Measurements from ENCODE around the gene ITGAD.

Gene ITGAD

DNA sequence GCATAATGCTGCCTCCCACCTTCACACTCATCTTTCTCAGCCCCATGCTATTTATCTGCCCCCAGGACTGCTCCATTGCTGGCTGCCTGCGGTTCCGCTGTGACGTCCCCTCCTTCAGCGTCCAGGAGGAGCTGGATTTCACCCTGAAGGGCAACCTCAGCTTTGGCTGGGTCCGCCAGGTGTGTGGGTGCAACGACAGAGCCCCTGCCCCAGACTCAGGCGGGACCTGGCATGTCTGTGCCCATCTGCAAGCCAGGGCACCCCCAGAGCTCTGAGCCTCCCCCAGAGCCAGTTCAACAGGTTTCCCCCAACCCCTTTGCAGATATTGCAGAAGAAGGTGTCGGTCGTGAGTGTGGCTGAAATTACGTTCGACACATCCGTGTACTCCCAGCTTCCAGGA is 12.9 kb upstream of the ITGAD start:
- H3K9ac ChIP-seq (ENCODE audit: low read length), result no peak overlapping the region
- no peaks in the 10 kb centered on the region for H3K9me3 ChIP-seq (ENCODE audit: insufficient read depth, low read length)
- H3K4me3 ChIP-seq (ENCODE audit: insufficient read depth, low read length, poor library complexity, severe bottlenecking), result no peak overlapping the region
- H3K9me2 ChIP-seq (replicated peaks; ENCODE audit: insufficient read depth, low read length), result no peaks in the 10 kb centered on the region
- no peak for TF ChIP-seq EZH2phosphoT487 (conservative IDR thresholded peaks at IDR 0.05; ENCODE audit: low read length)
- TF ChIP-seq, protein P1, sequence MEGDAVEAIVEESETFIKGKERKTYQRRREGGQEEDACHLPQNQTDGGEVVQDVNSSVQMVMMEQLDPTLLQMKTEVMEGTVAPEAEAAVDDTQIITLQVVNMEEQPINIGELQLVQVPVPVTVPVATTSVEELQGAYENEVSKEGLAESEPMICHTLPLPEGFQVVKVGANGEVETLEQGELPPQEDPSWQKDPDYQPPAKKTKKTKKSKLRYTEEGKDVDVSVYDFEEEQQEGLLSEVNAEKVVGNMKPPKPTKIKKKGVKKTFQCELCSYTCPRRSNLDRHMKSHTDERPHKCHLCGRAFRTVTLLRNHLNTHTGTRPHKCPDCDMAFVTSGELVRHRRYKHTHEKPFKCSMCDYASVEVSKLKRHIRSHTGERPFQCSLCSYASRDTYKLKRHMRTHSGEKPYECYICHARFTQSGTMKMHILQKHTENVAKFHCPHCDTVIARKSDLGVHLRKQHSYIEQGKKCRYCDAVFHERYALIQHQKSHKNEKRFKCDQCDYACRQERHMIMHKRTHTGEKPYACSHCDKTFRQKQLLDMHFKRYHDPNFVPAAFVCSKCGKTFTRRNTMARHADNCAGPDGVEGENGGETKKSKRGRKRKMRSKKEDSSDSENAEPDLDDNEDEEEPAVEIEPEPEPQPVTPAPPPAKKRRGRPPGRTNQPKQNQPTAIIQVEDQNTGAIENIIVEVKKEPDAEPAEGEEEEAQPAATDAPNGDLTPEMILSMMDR (IDR thresholded peaks at IDR 0.05; ENCODE audit: insufficient read depth, low read length, poor library complexity, severe bottlenecking), result no peak
- H3K4me2 ChIP-seq (ENCODE audit: low read depth, low read length, poor library complexity, severe bottlenecking), result no peak overlapping the region
- no peak overlapping the region for H2AFZ ChIP-seq (ENCODE audit: low read depth, low read length, severe bottlenecking)
- no peaks in the 10 kb centered on the region for H3K27me3 ChIP-seq (ENCODE audit: low read length)
- no peak overlapping the region for H3K27ac ChIP-seq (ENCODE audit: low read depth, low read length)
- no peaks in the 10 kb centered on the region for H3K79me2 ChIP-seq (ENCODE audit: insufficient read depth, low read length)
- no peaks in the 10 kb centered on the region for H3F3A ChIP-seq (ENCODE audit: insufficient read depth)
- H4K20me1 ChIP-seq (ENCODE audit: low read depth, low read length), result no peaks in the 10 kb centered on the region
- H3K36me3 ChIP-seq (ENCODE audit: low read length), result no peaks in the 10 kb centered on the region

DNA sequence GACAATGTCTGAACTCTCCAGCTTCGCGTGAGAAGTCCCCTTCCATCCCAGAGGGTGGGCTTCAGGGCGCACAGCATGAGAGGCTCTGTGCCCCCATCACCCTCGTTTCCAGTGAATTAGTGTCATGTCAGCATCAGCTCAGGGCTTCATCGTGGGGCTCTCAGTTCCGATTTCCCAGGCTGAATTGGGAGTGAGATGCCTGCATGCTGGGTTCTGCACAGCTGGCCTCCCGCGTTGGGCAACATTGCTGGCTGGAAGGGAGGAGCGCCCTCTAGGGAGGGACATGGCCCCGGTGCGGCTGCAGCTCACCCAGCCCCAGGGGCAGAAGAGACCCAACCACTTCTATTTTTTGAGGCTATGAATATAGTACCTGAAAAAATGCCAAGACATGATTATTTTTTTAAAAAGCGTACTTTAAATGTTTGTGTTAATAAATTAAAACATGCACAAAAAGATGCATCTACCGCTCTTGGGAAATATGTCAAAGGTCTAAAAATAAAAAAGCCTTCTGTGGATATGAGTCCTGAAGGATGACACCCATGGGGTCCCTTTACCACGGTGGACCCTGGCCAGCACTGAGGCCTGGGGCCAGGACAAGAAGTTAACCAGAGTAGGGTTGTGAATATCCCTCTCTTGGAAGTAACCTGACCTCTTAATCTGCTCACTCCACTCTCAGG is 10.5 kb upstream of the ITGAD start:
- no peaks in the 10 kb centered on the region for H3K36me3 ChIP-seq (ENCODE audit: low read length)
- H3K27ac ChIP-seq (ENCODE audit: low read depth, low read length), result no peak overlapping the region
- H4K20me1 ChIP-seq (ENCODE audit: low read depth, low read length), result no peaks in the 10 kb centered on the region
- no peak overlapping the region for H3K4me2 ChIP-seq (ENCODE audit: low read depth, low read length, poor library complexity, severe bottlenecking)
- H3K9me3 ChIP-seq (ENCODE audit: insufficient read depth, low read length), result no peaks in the 10 kb centered on the region
- TF ChIP-seq EZH2phosphoT487 (conservative IDR thresholded peaks at IDR 0.05; ENCODE audit: low read length), result no peak
- TF ChIP-seq, protein P1 (IDR thresholded peaks at IDR 0.05; ENCODE audit: insufficient read depth, low read length, poor library complexity, severe bottlenecking), result peak; percentile 67
- H2AFZ ChIP-seq (ENCODE audit: low read depth, low read length, severe bottlenecking), result no peak overlapping the region
- no peaks in the 10 kb centered on the region for H3K79me2 ChIP-seq (ENCODE audit: insufficient read depth, low read length)
- no peak overlapping the region for H3K9ac ChIP-seq (ENCODE audit: low read length)
- H3K9me2 ChIP-seq (replicated peaks; ENCODE audit: insufficient read depth, low read length), result no peaks in the 10 kb centered on the region
- no peaks in the 10 kb centered on the region for H3K27me3 ChIP-seq (ENCODE audit: low read length)
- H3K4me3 ChIP-seq (ENCODE audit: insufficient read depth, low read length, poor library complexity, severe bottlenecking), result no peak overlapping the region
- H3F3A ChIP-seq (ENCODE audit: insufficient read depth), result no peaks in the 10 kb centered on the region

DNA sequence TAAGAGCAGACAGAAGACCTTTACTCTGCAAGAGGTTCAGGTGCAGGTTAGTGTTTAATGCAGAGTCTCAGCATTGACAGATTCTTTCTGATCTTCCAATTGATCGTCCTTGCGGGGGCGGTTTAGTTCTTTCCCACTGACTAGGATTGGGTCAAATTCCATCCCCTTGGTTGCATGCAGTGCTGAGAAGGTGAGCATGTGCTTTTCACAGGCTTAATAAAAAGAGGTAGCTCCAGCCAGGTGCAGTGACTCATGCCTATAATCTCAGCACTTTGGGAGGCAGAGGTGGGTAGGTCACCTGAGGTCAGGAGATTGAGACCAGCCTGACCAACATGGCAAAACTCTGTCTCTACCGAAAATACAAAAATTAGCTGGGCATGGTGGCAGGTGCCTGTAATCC is 7.5 kb upstream of the ITGAD start:
- Histone ChIP-seq H4K20me1 (ENCODE audit: low read depth, low read length) (no peaks in the 10 kb centered on the region), H3K9ac (ENCODE audit: low read length) (no peak overlapping the region), H3F3A (ENCODE audit: insufficient read depth) (no peaks in the 10 kb centered on the region), H2AFZ (ENCODE audit: low read depth, low read length, severe bottlenecking) (no peak overlapping the region), H3K27me3 (ENCODE audit: low read length) (no peaks in the 10 kb centered on the region), H3K9me2 (replicated peaks; ENCODE audit: insufficient read depth, low read length) (no peaks in the 10 kb centered on the region), H3K4me3 (ENCODE audit: insufficient read depth, low read length, poor library complexity, severe bottlenecking) (no peak overlapping the region), H3K36me3 (ENCODE audit: low read length) (no peaks in the 10 kb centered on the region), H3K9me3 (ENCODE audit: insufficient read depth, low read length) (no peaks in the 10 kb centered on the region), H3K27ac (ENCODE audit: low read depth, low read length) (no peak overlapping the region), H3K79me2 (ENCODE audit: insufficient read depth, low read length) (no peaks in the 10 kb centered on the region), H3K4me2 (ENCODE audit: low read depth, low read length, poor library complexity, severe bottlenecking) (no peak overlapping the region)
- no peak for TF ChIP-seq EZH2phosphoT487 (conservative IDR thresholded peaks at IDR 0.05; ENCODE audit: low read length)

DNA sequence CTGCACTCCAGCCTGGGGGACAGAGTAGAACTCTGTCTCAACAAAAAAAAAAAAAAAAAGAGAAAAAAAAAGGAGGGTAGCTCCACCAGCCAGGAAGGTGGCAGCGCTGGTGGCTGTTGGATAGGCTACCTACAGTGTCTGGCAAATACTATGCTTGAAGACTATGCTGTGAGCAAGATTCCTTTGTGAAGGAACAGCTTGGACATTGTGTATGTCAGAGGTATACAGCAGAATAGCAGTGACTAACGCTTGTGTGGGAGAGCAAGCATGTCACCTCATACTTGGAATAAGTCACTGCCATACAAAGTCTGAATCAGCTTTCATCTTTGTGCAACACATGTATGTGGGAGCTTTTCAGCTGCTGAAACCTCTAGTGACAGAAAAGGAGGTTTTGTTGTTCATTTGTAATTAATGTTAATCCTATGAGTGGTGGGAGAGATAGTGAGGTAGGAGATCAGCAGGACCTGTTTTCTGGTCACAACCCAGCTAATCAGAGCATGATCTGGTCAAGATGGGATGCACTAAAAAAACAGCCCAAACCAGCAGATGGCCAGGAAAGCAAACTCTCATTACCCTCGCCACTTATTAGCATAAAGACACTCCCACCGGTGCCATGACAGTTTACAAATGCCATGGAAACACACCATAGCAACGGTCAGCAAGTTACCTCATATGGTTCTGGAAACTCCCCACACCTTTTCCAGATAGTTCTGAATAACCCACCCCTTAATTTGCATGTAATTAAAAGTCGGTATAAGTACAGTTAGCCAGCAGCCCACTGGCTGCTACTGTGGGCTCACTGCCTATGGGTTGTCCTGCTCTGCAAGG is 6.8 kb upstream of the ITGAD start:
- no peaks in the 10 kb centered on the region for H3F3A ChIP-seq (ENCODE audit: insufficient read depth)
- H2AFZ ChIP-seq (ENCODE audit: low read depth, low read length, severe bottlenecking), result no peak overlapping the region
- no peaks in the 10 kb centered on the region for H3K9me2 ChIP-seq (replicated peaks; ENCODE audit: insufficient read depth, low read length)
- H3K36me3 ChIP-seq (ENCODE audit: low read length), result no peaks in the 10 kb centered on the region
- H3K79me2 ChIP-seq (ENCODE audit: insufficient read depth, low read length), result no peaks in the 10 kb centered on the region
- no peak overlapping the region for H3K4me3 ChIP-seq (ENCODE audit: insufficient read depth, low read length, poor library complexity, severe bottlenecking)
- no peaks in the 10 kb centered on the region for H3K9me3 ChIP-seq (ENCODE audit: insufficient read depth, low read length)
- no peak overlapping the region for H3K4me2 ChIP-seq (ENCODE audit: low read depth, low read length, poor library complexity, severe bottlenecking)
- H3K27me3 ChIP-seq (ENCODE audit: low read length), result no peaks in the 10 kb centered on the region
- no peaks in the 10 kb centered on the region for H4K20me1 ChIP-seq (ENCODE audit: low read depth, low read length)
- no peak for TF ChIP-seq EZH2phosphoT487 (conservative IDR thresholded peaks at IDR 0.05; ENCODE audit: low read length)
- TF ChIP-seq, protein P1 (IDR thresholded peaks at IDR 0.05; ENCODE audit: insufficient read depth, low read length, poor library complexity, severe bottlenecking), result no peak
- H3K27ac ChIP-seq (ENCODE audit: low read depth, low read length), result no peak overlapping the region
- H3K9ac ChIP-seq (ENCODE audit: low read length), result no peak overlapping the region
